Retinal pigment epithelial cell (primary cell): Measurements from ENCODE around the gene ACTL7A.
"Not testable (repeated sequence)": the region's sequence is repeated elsewhere in the genome, so short reads cannot be mapped to it uniquely, and the experiment has no call there.

Experiments
- DNase-seq: peaks from one replicate; pipeline ENCODE4 v3.0.0-alpha.2; 2010; ENCODE audit warnings: low read depth
- H3K4me3 ChIP-seq: 2 replicates; pipeline ENCODE4 v1.5.1; 2011; ENCODE audit warnings: mild to moderate bottlenecking, low read length, control low read depth, moderate library complexity
- TF ChIP-seq, protein P1 (sequence below): conservative IDR thresholded peaks from 2 replicates; pipeline ENCODE4 v1.5.1; 2011; ENCODE audit warnings: low read depth, low read length, control low read depth, inconsistent platforms

ACTL7A gene

DNA sequence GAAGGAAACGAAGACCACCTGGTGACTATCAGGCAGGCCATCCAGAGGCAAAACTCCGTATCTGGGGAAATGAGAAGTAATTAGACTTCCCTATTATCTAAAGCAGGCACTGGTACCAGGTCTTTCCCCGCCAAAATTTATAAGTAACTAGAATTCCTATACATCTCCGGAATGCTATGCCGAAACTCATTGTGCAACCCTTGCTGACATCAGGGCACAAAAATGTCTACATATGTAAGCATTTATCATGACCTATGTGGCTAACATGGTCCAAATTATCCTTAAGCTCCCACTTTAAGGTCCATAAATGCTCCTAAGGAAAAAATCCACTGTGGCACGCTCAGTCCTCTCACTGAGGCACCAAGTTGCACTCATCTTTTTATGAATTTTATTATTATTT lies 24.0 kb upstream of the ACTL7A start:
- H3K4me3 ChIP-seq, result no peak overlapping the region
- no peak for DNase-seq
- TF ChIP-seq, protein P1, sequence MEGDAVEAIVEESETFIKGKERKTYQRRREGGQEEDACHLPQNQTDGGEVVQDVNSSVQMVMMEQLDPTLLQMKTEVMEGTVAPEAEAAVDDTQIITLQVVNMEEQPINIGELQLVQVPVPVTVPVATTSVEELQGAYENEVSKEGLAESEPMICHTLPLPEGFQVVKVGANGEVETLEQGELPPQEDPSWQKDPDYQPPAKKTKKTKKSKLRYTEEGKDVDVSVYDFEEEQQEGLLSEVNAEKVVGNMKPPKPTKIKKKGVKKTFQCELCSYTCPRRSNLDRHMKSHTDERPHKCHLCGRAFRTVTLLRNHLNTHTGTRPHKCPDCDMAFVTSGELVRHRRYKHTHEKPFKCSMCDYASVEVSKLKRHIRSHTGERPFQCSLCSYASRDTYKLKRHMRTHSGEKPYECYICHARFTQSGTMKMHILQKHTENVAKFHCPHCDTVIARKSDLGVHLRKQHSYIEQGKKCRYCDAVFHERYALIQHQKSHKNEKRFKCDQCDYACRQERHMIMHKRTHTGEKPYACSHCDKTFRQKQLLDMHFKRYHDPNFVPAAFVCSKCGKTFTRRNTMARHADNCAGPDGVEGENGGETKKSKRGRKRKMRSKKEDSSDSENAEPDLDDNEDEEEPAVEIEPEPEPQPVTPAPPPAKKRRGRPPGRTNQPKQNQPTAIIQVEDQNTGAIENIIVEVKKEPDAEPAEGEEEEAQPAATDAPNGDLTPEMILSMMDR, result no peak

DNA sequence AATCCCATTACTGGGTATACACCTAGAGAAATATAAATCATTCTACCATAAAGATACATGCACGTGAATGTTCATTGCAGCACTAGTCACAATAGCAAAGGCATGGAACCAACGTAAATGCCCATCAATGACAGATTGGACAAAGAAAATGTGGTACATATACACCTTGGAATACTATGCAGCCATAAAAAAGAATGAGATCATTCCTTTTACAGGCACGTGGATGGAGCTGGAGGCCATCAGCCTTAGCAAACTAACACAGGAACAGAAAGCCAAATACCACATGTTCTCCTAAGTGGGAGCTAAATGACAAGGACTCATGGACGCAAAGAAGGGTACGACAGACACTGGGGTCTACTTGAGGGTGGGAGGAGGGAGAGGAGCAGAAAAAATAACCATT lies 22.5 kb upstream of the ACTL7A start:
- H3K4me3 ChIP-seq, DNase-seq: not testable (repeated sequence)

DNA sequence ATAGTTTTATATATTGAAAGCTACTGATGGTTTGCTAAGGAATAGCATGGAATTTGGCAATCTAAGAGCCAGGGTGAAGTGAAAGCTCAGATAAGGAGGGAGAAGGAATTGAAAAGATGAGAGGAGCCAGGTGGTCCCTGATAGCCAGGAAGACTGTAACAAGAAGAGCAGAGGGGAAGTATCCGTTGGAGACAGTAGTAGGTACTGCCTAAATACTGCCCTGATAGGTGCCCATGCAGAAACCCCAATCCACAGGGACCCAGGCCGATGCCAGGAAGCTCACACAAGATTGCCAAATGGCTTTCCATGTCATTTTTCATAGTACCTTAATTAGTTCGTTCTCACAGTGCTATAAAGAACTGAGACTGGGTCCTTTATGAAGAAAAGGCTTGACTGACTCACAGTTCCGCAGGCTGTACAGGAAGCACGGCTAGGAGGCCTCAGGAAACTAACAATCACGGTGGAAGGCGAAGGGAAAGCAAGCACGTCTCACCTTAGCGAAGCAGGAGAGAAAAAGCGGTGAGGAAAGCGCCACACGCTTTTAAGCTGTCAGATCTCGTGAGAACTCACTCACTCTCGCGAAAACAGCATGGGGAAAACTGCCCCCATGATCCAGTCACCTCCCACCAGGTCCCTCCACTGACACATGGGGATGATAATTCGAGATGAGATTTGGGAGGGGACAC lies 19.3 kb upstream of the ACTL7A start:
- TF ChIP-seq, protein P1, result no peak
- DNase-seq, result no peak
- no peak overlapping the region for H3K4me3 ChIP-seq

DNA sequence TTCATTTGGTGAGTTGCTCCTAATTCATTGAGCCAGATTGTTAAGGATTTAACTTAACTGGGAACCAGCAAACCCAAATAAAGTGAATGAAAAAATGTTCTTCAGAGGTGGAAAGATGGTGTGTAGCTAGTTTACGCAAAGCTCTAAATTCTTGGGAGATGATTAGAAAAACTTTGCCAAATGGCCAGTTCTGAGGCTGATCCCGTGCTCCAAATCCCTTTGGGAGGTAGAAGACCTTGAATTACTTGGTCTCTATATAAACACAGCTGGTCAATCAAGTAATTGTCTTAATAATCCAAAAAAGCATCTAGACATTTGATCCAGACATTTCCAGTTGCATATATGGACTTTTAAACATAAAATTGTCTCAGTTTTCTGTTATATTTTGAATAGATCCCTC lies 17.7 kb upstream of the ACTL7A start:
- TF ChIP-seq, protein P1, result no peak
- DNase-seq, result no peak
- H3K4me3 ChIP-seq, result no peak overlapping the region

DNA sequence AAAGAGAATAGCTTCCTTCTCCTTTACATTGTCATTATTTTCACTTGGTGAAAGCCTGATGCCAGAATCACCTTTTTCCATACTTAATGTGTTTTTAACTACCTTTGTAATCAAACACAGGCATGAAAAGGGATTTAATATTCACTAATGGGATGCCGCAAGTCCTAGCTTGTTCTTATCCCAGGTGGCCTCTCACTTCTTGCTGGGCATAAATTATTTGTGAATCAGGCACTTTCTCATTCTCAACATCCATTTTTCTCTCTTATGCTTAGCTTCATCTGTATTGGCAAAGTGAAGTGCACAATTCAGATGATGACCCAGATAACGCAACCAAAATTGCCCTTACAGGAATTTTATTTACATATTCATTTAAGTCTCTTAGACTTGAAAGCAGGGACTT lies 17.2 kb upstream of the ACTL7A start:
- TF ChIP-seq, protein P1, result no peak
- no peak for DNase-seq
- no peak overlapping the region for H3K4me3 ChIP-seq

DNA sequence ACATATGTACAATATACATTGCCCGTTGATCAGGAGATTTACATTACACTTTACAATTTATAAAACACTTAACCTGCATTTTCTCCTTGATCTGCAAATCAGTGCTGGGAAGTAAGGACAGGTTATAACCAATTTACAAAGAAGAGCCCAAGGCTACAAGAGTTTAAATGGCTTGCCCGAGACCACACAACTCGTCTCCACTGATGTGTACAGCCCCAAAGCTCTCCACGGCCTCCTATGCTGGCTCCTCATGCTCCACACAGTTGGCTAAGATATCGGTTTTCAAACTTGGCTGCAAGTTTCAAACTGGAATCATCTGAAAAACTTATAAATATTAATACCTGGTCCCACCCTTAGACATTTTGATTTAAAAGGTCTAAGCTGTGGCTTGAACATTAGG lies 16.6 kb upstream of the ACTL7A start:
- TF ChIP-seq, protein P1, result no peak
- DNase-seq, result no peak
- no peak overlapping the region for H3K4me3 ChIP-seq

DNA sequence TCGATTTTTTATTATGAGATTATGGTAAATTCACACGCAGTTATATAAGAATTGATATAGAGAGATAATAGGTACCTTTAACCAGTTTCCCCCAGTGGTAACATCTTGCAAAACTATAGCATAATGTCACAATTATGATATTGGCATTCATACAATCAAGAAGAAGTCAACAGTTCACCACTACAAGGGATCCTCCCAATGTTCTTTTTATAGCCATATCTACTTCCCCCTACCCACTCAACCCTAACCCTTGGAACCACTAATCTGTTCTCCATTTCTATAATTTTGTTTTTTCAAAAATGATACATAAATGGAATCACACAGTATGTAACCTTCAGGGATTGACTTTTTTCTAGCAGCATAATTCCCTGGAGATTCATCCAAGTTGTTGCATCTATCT lies 16.1 kb upstream of the ACTL7A start:
- no peak for DNase-seq
- TF ChIP-seq, protein P1, result no peak
- H3K4me3 ChIP-seq, result no peak overlapping the region

DNA sequence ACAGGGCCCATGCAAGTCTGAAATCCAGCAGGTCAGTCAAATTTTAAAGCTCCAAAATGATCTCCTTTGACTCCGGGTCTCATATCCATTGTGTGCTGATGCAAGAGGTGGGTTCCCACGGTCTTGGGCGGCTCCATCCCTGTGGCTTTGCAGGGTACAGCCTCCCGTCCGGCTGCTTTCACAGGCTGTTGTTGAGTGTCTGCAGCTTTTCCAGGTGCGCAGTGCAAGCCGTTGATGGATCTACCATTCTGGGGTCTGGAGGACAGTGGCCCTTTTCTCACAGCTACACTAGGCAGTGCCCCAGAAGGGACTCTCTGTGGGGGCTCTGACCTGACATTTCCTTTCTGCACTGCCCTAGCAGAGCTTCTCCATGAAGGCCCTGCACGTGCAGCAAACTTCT lies 13.8 kb upstream of the ACTL7A start:
- DNase-seq, H3K4me3 ChIP-seq: not testable (repeated sequence)
